IgD-negative memory B cell (primary cell): ENCODE results near the gene HPSE2. TPM values are rescaled to one million over a fixed set of nuclear protein-coding genes. Genes with fewer than 3 reads are reported as not detected.
"Not testable (repeated sequence)": the region's sequence is repeated elsewhere in the genome, so short reads cannot be mapped to it uniquely, and the experiment has no call there.

Experiments
- H3K27ac Mint-ChIP-seq, 3 donors: one replicate each; pipeline ENCODE4 v1.8.0; 2020 to 2022; ENCODE audit warnings: mild to moderate bottlenecking in 3 of 3, mixed read lengths in 3 of 3, moderate library complexity in 1 of 3
- H3K27me3 Mint-ChIP-seq: one replicate; pipeline ENCODE4 v1.8.0; 2021; ENCODE audit warnings: mixed read lengths
- H3K36me3 Mint-ChIP-seq: one replicate; pipeline ENCODE4 v1.8.0; 2020; ENCODE audit warnings: mild to moderate bottlenecking, mixed read lengths
- H3K4me1 Mint-ChIP-seq, 3 donors: one replicate each; pipeline ENCODE4 v1.8.0; 2020 to 2022; ENCODE audit warnings: mixed read lengths in 3 of 3, mild to moderate bottlenecking in 1 of 3
- H3K4me3 Mint-ChIP-seq, 4 donors: one replicate each; pipeline ENCODE4 v1.8.0; 2020 to 2022; ENCODE audit warnings: mild to moderate bottlenecking in 4 of 4, mixed read lengths in 4 of 4, moderate library complexity in 3 of 4
- H3K9me3 Mint-ChIP-seq, 3 donors: one replicate each; pipeline ENCODE4 v1.8.0; 2020 to 2021; ENCODE audit warnings: mixed read lengths in 3 of 3, mild to moderate bottlenecking in 1 of 3
- polyA plus RNA-seq: library from polyadenylated mRNA; unstranded; fragments of 300-500 nt; fragmentation: Illumina TruSeq; gene quantifications from one replicate; pipeline ENCODE4 v1.2.3, GENCODE V29; 2021

HPSE2 gene
- polyA plus RNA-seq, 1 donor from 2014 or later: not detected

GRCh38 chr10:98576096-98576495 lies 659.6 kb downstream of the HPSE2 start:
- Mint-ChIP-seq H3K36me3 (no peaks in the 10 kb centered on the region), H3K9me3 (no peaks in the 10 kb centered on the region), H3K4me3 (no peak overlapping the region), H3K27me3 (peaks cover 9% of the 10 kb centered on the region), H3K4me1 (no peaks in the 10 kb centered on the region), H3K27ac (no peak overlapping the region)

- no peaks in the 10 kb centered on the region for H3K9me3 Mint-ChIP-seq
- H3K36me3 Mint-ChIP-seq: no peaks in the 10 kb centered on the region
- no peak overlapping the region for H3K27ac Mint-ChIP-seq
- no peak overlapping the region for H3K4me3 Mint-ChIP-seq
- peaks cover 4% of the 10 kb centered on the region for H3K27me3 Mint-ChIP-seq
- no peaks in the 10 kb centered on the region for H3K4me1 Mint-ChIP-seq
Observed at GRCh38 chr10:98572594-98572993, 663.1 kb downstream of the HPSE2 start.

- Mint-ChIP-seq H3K4me3 (no peak overlapping the region), H3K9me3 (no peaks in the 10 kb centered on the region), H3K27me3 (peaks cover 3% of the 10 kb centered on the region), H3K36me3 (no peaks in the 10 kb centered on the region), H3K27ac (no peak overlapping the region), H3K4me1 (no peaks in the 10 kb centered on the region)
Observed at GRCh38 chr10:98570834-98571233, 664.8 kb downstream of the HPSE2 start.

GRCh38 chr10:98569853-98570252 lies 665.8 kb downstream of the HPSE2 start:
- Mint-ChIP-seq H3K4me1 (no peaks in the 10 kb centered on the region), H3K9me3 (no peaks in the 10 kb centered on the region), H3K4me3 (no peak overlapping the region), H3K27me3 (peaks cover 3% of the 10 kb centered on the region), H3K27ac (peak overlapping the region in 1 of 3 donors; percentile 14), H3K36me3 (no peaks in the 10 kb centered on the region)

- Mint-ChIP-seq H3K36me3 (no peaks in the 10 kb centered on the region), H3K9me3 (no peaks in the 10 kb centered on the region), H3K4me1 (no peaks in the 10 kb centered on the region), H3K27ac (no peak overlapping the region), H3K27me3 (peaks cover 3% of the 10 kb centered on the region), H3K4me3 (no peak overlapping the region)
Observed at GRCh38 chr10:98568551-98568950, 667.1 kb downstream of the HPSE2 start.

- Mint-ChIP-seq H3K9me3 (no peaks in the 10 kb centered on the region), H3K27ac (no peak overlapping the region), H3K4me3 (no peak overlapping the region), H3K27me3 (peaks cover 2% of the 10 kb centered on the region), H3K36me3 (no peaks in the 10 kb centered on the region), H3K4me1 (no peaks in the 10 kb centered on the region)
Observed at GRCh38 chr10:98567391-98568133, 668.1 kb downstream of the HPSE2 start.

- H3K4me3 Mint-ChIP-seq: no peak overlapping the region
Observed at GRCh38 chr10:98563811-98564210, 671.8 kb downstream of the HPSE2 start.

GRCh38 chr10:98560565-98560964 lies 675.1 kb downstream of the HPSE2 start:
- Mint-ChIP-seq H3K27ac (no peak overlapping the region), H3K27me3 (peaks cover 6% of the 10 kb centered on the region), H3K4me3 (no peak overlapping the region), H3K4me1 (no peaks in the 10 kb centered on the region), H3K9me3 (no peaks in the 10 kb centered on the region), H3K36me3 (no peaks in the 10 kb centered on the region)

More at GRCh38 chr10:98563811-98564210, 671.8 kb downstream of the HPSE2 start:
- Mint-ChIP-seq H3K4me1 (no peaks in the 10 kb centered on the region), H3K27ac (no peak overlapping the region), H3K9me3 (no peaks in the 10 kb centered on the region), H3K27me3 (peaks cover 2% of the 10 kb centered on the region), H3K36me3 (no peaks in the 10 kb centered on the region)

GRCh38 chr10:98556061-98556460 lies 679.6 kb downstream of the HPSE2 start:
- Mint-ChIP-seq H3K27me3 (peaks cover 10% of the 10 kb centered on the region), H3K4me3 (no peak overlapping the region), H3K4me1 (no peaks in the 10 kb centered on the region)

GRCh38 chr10:98555021-98555619 lies 680.5 kb downstream of the HPSE2 start:
- no peaks in the 10 kb centered on the region for H3K9me3 Mint-ChIP-seq
- no peak overlapping the region for H3K4me3 Mint-ChIP-seq
- H3K27ac Mint-ChIP-seq: no peak overlapping the region
- H3K4me1 Mint-ChIP-seq: no peaks in the 10 kb centered on the region
- peaks cover 10% of the 10 kb centered on the region for H3K27me3 Mint-ChIP-seq
- no peaks in the 10 kb centered on the region for H3K36me3 Mint-ChIP-seq

More at GRCh38 chr10:98556061-98556460, 679.6 kb downstream of the HPSE2 start:
- H3K9me3 Mint-ChIP-seq: no peaks in the 10 kb centered on the region
- no peak overlapping the region for H3K27ac Mint-ChIP-seq
- H3K36me3 Mint-ChIP-seq: no peaks in the 10 kb centered on the region

GRCh38 chr10:98541561-98541960 lies 694.1 kb downstream of the HPSE2 start:
- H3K4me1 Mint-ChIP-seq, H3K36me3 Mint-ChIP-seq, H3K9me3 Mint-ChIP-seq, H3K27ac Mint-ChIP-seq, H3K27me3 Mint-ChIP-seq: not testable (repeated sequence)
- peak overlapping the region in 2 of 4 donors; percentile 46 to 84 for H3K4me3 Mint-ChIP-seq

- Mint-ChIP-seq H3K27me3 (peaks cover 13% of the 10 kb centered on the region), H3K9me3 (peaks cover 0 to 5% (median 2%) of the 10 kb centered on the region in 3 donors), H3K4me3 (no peak overlapping the region), H3K27ac (no peak overlapping the region), H3K36me3 (no peaks in the 10 kb centered on the region), H3K4me1 (peaks cover 0 to 5% (median 0%) of the 10 kb centered on the region in 3 donors)
Observed at GRCh38 chr10:98539578-98539977, 696.1 kb downstream of the HPSE2 start.

- no peak overlapping the region for H3K4me3 Mint-ChIP-seq
- H3K36me3 Mint-ChIP-seq: no peaks in the 10 kb centered on the region
- H3K27me3 Mint-ChIP-seq: peaks cover 14% of the 10 kb centered on the region
- H3K4me1 Mint-ChIP-seq: peaks cover 0 to 5% (median 0%) of the 10 kb centered on the region in 3 donors
- H3K9me3 Mint-ChIP-seq: peaks cover 0 to 4% (median 2%) of the 10 kb centered on the region in 3 donors
- no peak overlapping the region for H3K27ac Mint-ChIP-seq
Observed at GRCh38 chr10:98538472-98538871, 697.2 kb downstream of the HPSE2 start.

- Mint-ChIP-seq H3K27ac (no peak overlapping the region), H3K4me1 (peaks cover 0 to 5% (median 0%) of the 10 kb centered on the region in 3 donors)
Observed at GRCh38 chr10:98536551-98536950, 699.1 kb downstream of the HPSE2 start.

GRCh38 chr10:98533746-98534445 lies 701.8 kb downstream of the HPSE2 start:
- no peaks in the 10 kb centered on the region for H3K4me1 Mint-ChIP-seq
- no peak overlapping the region for H3K27ac Mint-ChIP-seq
- peaks cover 12% of the 10 kb centered on the region for H3K27me3 Mint-ChIP-seq
- peaks cover 0 to 2% (median 0%) of the 10 kb centered on the region in 3 donors for H3K9me3 Mint-ChIP-seq
- no peaks in the 10 kb centered on the region for H3K36me3 Mint-ChIP-seq
- H3K4me3 Mint-ChIP-seq: no peak overlapping the region

More at GRCh38 chr10:98536551-98536950, 699.1 kb downstream of the HPSE2 start:
- Mint-ChIP-seq H3K36me3 (no peaks in the 10 kb centered on the region), H3K9me3 (peaks cover 0 to 4% (median 0%) of the 10 kb centered on the region in 3 donors), H3K4me3 (no peak overlapping the region), H3K27me3 (peaks cover 15% of the 10 kb centered on the region)
